ENCODE results near the gene TMEM107.

The TMEM107 gene

GRCh38 chr17:8159459-8160223, 16.5 kb downstream of the TMEM107 start:
- H3K9me3 Mint-ChIP-seq: no peaks in the 10 kb centered on the region
- peak overlapping the region; percentile 99 for H3K27ac Mint-ChIP-seq
- no peak overlapping the region for H3K4me3 Mint-ChIP-seq
- peaks cover 59% of the 10 kb centered on the region for H3K4me1 Mint-ChIP-seq
- no peaks in the 10 kb centered on the region for H3K27me3 Mint-ChIP-seq
- peaks cover 24% of the 10 kb centered on the region for H3K36me3 Mint-ChIP-seq
- ATAC-seq: no peak

- no peak overlapping the region for H3K4me3 Mint-ChIP-seq
- H3K27ac Mint-ChIP-seq: peak overlapping the region; percentile 76
- H3K27me3 Mint-ChIP-seq: no peaks in the 10 kb centered on the region
- peaks cover 53% of the 10 kb centered on the region for H3K4me1 Mint-ChIP-seq
- H3K9me3 Mint-ChIP-seq: no peaks in the 10 kb centered on the region
- peaks cover 24% of the 10 kb centered on the region for H3K36me3 Mint-ChIP-seq
- no peak for ATAC-seq
These were observed 17.2 kb downstream of the TMEM107 start for GRCh38 chr17:8159032-8159400.

- Mint-ChIP-seq H3K27me3 (no peaks in the 10 kb centered on the region), H3K36me3 (peaks cover 24% of the 10 kb centered on the region), H3K9me3 (no peaks in the 10 kb centered on the region), H3K27ac (peak overlapping the region; percentile 76), H3K4me3 (peak overlapping the region; percentile 34), H3K4me1 (peaks cover 47% of the 10 kb centered on the region)
- peak; percentile 16 for ATAC-seq
These were observed 17.7 kb downstream of the TMEM107 start for GRCh38 chr17:8158267-8159031.

GRCh38 chr17:8156246-8156992, 19.8 kb downstream of the TMEM107 start:
- Mint-ChIP-seq H3K4me1 (peaks cover 32% of the 10 kb centered on the region), H3K27ac (no peak overlapping the region), H3K36me3 (peaks cover 21% of the 10 kb centered on the region), H3K27me3 (no peaks in the 10 kb centered on the region), H3K4me3 (no peak overlapping the region), H3K9me3 (no peaks in the 10 kb centered on the region)
- ATAC-seq: peak; percentile 95

GRCh38 chr17:8155996-8156245, 20.3 kb downstream of the TMEM107 start:
- peaks cover 16% of the 10 kb centered on the region for H3K36me3 Mint-ChIP-seq
- peak; percentile 1 for ATAC-seq
- H3K27me3 Mint-ChIP-seq: no peaks in the 10 kb centered on the region
- peaks cover 27% of the 10 kb centered on the region for H3K4me1 Mint-ChIP-seq
- H3K27ac Mint-ChIP-seq: no peak overlapping the region
- no peak overlapping the region for H3K4me3 Mint-ChIP-seq
- no peaks in the 10 kb centered on the region for H3K9me3 Mint-ChIP-seq

- Mint-ChIP-seq H3K4me3 (no peak overlapping the region), H3K27ac (no peak overlapping the region), H3K36me3 (peaks cover 11% of the 10 kb centered on the region), H3K27me3 (no peaks in the 10 kb centered on the region), H3K4me1 (peaks cover 27% of the 10 kb centered on the region), H3K9me3 (no peaks in the 10 kb centered on the region)
- ATAC-seq: no peak
These were observed 20.8 kb downstream of the TMEM107 start for GRCh38 chr17:8155231-8155995.

- Mint-ChIP-seq H3K27ac (no peak overlapping the region), H3K27me3 (no peaks in the 10 kb centered on the region), H3K36me3 (peaks cover 7% of the 10 kb centered on the region), H3K4me1 (peaks cover 27% of the 10 kb centered on the region), H3K4me3 (peak overlapping the region; percentile 33), H3K9me3 (no peaks in the 10 kb centered on the region)
- no peak for ATAC-seq
These were observed 21.5 kb downstream of the TMEM107 start for GRCh38 chr17:8154608-8155155.

- no peak for ATAC-seq
- Mint-ChIP-seq H3K36me3 (peaks cover 10% of the 10 kb centered on the region), H3K4me1 (peaks cover 25% of the 10 kb centered on the region), H3K27ac (no peak overlapping the region), H3K9me3 (no peaks in the 10 kb centered on the region), H3K27me3 (no peaks in the 10 kb centered on the region), H3K4me3 (peak overlapping the region; percentile 33)
These were observed 22.1 kb downstream of the TMEM107 start for GRCh38 chr17:8153957-8154607.

- Mint-ChIP-seq H3K36me3 (peaks cover 15% of the 10 kb centered on the region), H3K4me3 (peak overlapping the region; percentile 53), H3K27me3 (no peaks in the 10 kb centered on the region), H3K4me1 (peaks cover 20% of the 10 kb centered on the region), H3K9me3 (no peaks in the 10 kb centered on the region), H3K27ac (no peak overlapping the region)
- no peak for ATAC-seq
These were observed 22.6 kb downstream of the TMEM107 start for GRCh38 chr17:8153525-8153956.

GRCh38 chr17:8153031-8153451, 23.1 kb downstream of the TMEM107 start:
- Mint-ChIP-seq H3K4me3 (no peak overlapping the region), H3K27me3 (no peaks in the 10 kb centered on the region), H3K27ac (no peak overlapping the region), H3K36me3 (peaks cover 20% of the 10 kb centered on the region), H3K9me3 (no peaks in the 10 kb centered on the region), H3K4me1 (peaks cover 16% of the 10 kb centered on the region)
- no peak for ATAC-seq

GRCh38 chr17:8152112-8152775, 23.9 kb downstream of the TMEM107 start, which contains the start of gene PER1:
Gene PER1, minus strand, starts transcription at chr17:8152404. Its CDS starts 1,698 bp downstream, at chr17:8150706.
- Mint-ChIP-seq H3K9me3 (no peaks in the 10 kb centered on the region), H3K4me1 (peaks cover 16% of the 10 kb centered on the region), H3K4me3 (peak within 1 kb of the TSS; percentile 83), H3K36me3 (peaks cover 28% of the 10 kb centered on the region), H3K27me3 (no peaks in the 10 kb centered on the region), H3K27ac (peak within 1 kb of the TSS; percentile 74)
- peak; percentile 39 for ATAC-seq

GRCh38 chr17:8151641-8152111, 24.5 kb downstream of the TMEM107 start:
- H3K9me3 Mint-ChIP-seq: no peaks in the 10 kb centered on the region
- ATAC-seq: no peak
- H3K4me3 Mint-ChIP-seq: peak overlapping the region; percentile 83
- H3K4me1 Mint-ChIP-seq: peaks cover 16% of the 10 kb centered on the region
- peak overlapping the region; percentile 74 for H3K27ac Mint-ChIP-seq
- peaks cover 34% of the 10 kb centered on the region for H3K36me3 Mint-ChIP-seq
- no peaks in the 10 kb centered on the region for H3K27me3 Mint-ChIP-seq

GRCh38 chr17:8151120-8151640, 25.0 kb downstream of the TMEM107 start:
- ATAC-seq: peak; percentile 74
- Mint-ChIP-seq H3K36me3 (peaks cover 39% of the 10 kb centered on the region), H3K4me1 (peaks cover 20% of the 10 kb centered on the region), H3K27me3 (no peaks in the 10 kb centered on the region), H3K27ac (peak overlapping the region; percentile 74), H3K4me3 (peak overlapping the region; percentile 83), H3K9me3 (no peaks in the 10 kb centered on the region)
